MCF 10A (cell line): ENCODE measurements around the gene IL36RN. TPM values are rescaled to one million over a fixed set of nuclear protein-coding genes. Genes with fewer than 3 reads are reported as not detected.

Source experiments
- BruUV-seq: library from RNA; stranded (reverse); fragments of 400-500 nt; replicated peaks from 2 replicates; lab custom pipeline; 2021; lab: Mats Ljungman, UMichigan
- CTCF ChIA-PET: fragments of 300-600 bp; sonication (Branson Sonifier 250); formaldehyde crosslinking; extraction: SDS; loops from one replicate; lab custom pipeline; 2021; ENCODE audit warnings: antibody characterized with exemption, inconsistent platforms; lab: Yijun Ruan, JAX
- POLR2A ChIA-PET: fragments of 300-600, 350-650 bp; sonication (Branson Sonifier 250); formaldehyde crosslinking; extraction: SDS; loops from one replicate; lab custom pipeline; 2020; ENCODE audit warnings: antibody characterized with exemption, inconsistent platforms; lab: Yijun Ruan, JAX
- DNase-seq: peaks from one replicate; pipeline ENCODE4 v3.0.0-alpha.2; 2018; ENCODE audit not compliant: unreplicated experiment
- H3K27ac Mint-ChIP-seq: one replicate; pipeline ENCODE4 v1.8.0; 2022; ENCODE audit warnings: mild to moderate bottlenecking, low read depth, mixed read lengths; ENCODE audit not compliant: unreplicated experiment
- H3K27me3 Mint-ChIP-seq: one replicate; pipeline ENCODE4 v1.8.0; 2022; ENCODE audit warnings: mixed read lengths; ENCODE audit not compliant: insufficient read depth, unreplicated experiment
- H3K36me3 Mint-ChIP-seq: one replicate; pipeline ENCODE4 v1.8.0; 2022; ENCODE audit warnings: mild to moderate bottlenecking, moderate library complexity, mixed read lengths; ENCODE audit not compliant: insufficient read depth, unreplicated experiment
- H3K4me1 Mint-ChIP-seq: one replicate; pipeline ENCODE4 v1.8.0; 2022; ENCODE audit warnings: mixed read lengths; ENCODE audit not compliant: insufficient read depth, unreplicated experiment
- H3K4me3 Mint-ChIP-seq: one replicate; pipeline ENCODE4 v1.8.0; 2022; ENCODE audit warnings: mild to moderate bottlenecking, moderate library complexity, mixed read lengths; ENCODE audit not compliant: unreplicated experiment
- H3K9me3 Mint-ChIP-seq: one replicate; pipeline ENCODE4 v1.8.0; 2022; ENCODE audit warnings: mixed read lengths; ENCODE audit not compliant: unreplicated experiment
- intact Hi-C: fragments of 100-400 bp; cut with micrococcal nuclease; formaldehyde crosslinking; loops from 2 replicates; pipeline ENCODE4 v1.14.1; 2022
- total RNA-seq: library from RNA; stranded (reverse); gene quantifications from 2 replicates; pipeline ENCODE4 v1.2.3, GENCODE V29; 2022
- TF ChIP-seq, protein P1 (sequence below): fragments of 200-600 bp; IDR thresholded peaks from one replicate; pipeline ENCODE4 v1.8.0; 2022; ENCODE audit warnings: antibody characterized with exemption, mild to moderate bottlenecking; ENCODE audit not compliant: unreplicated experiment

IL36RN gene
- total RNA-seq, 1 experiment from 2014 or later = not detected

DNA sequence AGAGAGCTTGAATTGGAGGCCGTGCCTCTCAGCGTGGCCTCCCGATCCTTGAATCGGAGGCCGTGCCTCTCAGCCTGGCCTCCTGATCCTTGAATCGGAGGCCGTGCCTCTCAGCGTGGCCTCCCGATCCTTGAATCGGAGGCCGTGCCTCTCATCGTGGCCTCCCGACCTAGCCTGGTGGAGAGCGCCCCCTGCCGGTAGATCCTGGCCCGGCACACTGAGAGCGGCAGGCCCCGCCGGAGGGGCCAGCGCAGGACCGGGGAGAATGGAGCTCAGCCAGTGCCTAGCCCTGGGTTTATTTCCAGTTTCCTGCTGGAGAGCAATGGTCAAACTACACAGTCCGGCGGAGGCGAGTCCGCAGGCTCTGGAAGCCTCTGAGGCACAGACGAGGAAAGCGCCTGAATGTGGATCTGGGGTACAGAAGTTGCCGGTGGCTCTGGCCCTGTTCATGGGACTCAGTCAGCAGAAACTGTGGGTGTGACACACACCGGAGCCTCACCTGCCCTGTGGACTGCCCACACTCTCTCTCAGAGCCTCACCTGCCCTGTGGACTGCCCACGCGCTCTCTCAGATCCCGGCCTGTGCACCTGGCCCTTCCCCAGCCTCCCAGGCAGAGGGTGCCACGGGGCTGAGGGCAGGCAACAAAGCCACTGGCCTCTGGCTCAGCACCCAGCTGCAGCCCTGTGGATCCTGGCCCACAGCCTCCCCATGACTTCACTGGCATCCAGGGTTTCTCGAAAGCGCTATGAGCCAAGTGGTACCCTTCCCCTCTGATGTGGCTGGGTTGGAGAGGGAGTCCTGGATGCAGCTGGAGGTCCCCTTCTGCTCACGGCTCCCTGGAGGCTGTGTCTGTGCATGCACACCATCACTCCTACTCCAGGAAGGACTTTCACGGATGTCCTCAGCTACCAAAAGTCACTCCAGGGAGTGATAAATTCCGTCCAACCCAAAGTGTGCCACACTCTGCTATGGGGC, 7.8 kb upstream of the IL36RN start:
- H3K9me3 Mint-ChIP-seq = peaks cover 12% of the 10 kb centered on the region

DNA sequence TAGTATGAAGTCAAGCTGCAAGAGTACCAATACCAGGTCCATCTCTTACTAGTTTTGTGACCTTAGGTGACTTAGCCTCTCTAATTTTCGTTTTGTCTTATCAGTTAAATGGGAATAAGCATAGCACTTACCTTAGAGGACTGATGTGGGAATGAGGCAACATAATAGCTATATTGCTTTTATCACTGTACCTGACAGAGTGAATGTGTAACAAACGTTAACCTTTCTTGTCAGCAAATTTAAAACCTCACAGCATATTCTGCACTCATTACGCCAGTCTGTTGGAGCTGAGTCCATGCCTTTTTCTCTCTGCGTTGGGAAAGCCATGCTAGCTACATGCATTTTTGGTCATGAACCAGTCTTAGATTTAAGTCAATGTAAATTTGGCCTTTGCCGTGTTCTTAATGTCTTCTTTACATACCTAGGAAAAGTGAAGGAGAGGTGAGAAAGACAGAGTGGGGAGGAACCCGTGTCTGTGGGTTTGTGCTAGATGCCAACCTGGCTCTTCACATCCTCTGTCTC, 6.5 kb upstream of the IL36RN start, which contains the start of gene IL36B:
Gene IL36B (minus strand): TSS at position 472 of the 522 bp plus-strand sequence.
- ChIA-PET POLR2A (no interaction called here), CTCF (interaction anchor here (0.6 kb wide), 1 partner anchor 84 kb away, joined by 3 read pairs; no protein-coding TSS in a partner anchor)
- Mint-ChIP-seq H3K9me3 (peaks cover 12% of the 10 kb centered on the region), H3K36me3 (no peaks in the 10 kb centered on the region), H3K27me3 (peaks cover 11% of the 10 kb centered on the region), H3K4me3 (no peak within 1 kb of the TSS), H3K4me1 (no peaks in the 10 kb centered on the region), H3K27ac (no peak within 1 kb of the TSS)
- TF ChIP-seq, protein P1, sequence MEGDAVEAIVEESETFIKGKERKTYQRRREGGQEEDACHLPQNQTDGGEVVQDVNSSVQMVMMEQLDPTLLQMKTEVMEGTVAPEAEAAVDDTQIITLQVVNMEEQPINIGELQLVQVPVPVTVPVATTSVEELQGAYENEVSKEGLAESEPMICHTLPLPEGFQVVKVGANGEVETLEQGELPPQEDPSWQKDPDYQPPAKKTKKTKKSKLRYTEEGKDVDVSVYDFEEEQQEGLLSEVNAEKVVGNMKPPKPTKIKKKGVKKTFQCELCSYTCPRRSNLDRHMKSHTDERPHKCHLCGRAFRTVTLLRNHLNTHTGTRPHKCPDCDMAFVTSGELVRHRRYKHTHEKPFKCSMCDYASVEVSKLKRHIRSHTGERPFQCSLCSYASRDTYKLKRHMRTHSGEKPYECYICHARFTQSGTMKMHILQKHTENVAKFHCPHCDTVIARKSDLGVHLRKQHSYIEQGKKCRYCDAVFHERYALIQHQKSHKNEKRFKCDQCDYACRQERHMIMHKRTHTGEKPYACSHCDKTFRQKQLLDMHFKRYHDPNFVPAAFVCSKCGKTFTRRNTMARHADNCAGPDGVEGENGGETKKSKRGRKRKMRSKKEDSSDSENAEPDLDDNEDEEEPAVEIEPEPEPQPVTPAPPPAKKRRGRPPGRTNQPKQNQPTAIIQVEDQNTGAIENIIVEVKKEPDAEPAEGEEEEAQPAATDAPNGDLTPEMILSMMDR = no peak
- intact Hi-C loops = no loop called here
- BruUV-seq = no TSS peak
- DNase-seq = no peak

More for the DNA sequence above, 7.8 kb upstream of the IL36RN start:
- no peak for DNase-seq
- intact Hi-C loops = no loop called here
- Mint-ChIP-seq H3K36me3 (no peaks in the 10 kb centered on the region), H3K4me1 (no peaks in the 10 kb centered on the region), H3K27me3 (peaks cover 11% of the 10 kb centered on the region), H3K27ac (no peak overlapping the region), H3K4me3 (no peak overlapping the region)
- TF ChIP-seq, protein P1 = peak; percentile 15
- BruUV-seq = no TSS peak
- POLR2A ChIA-PET = no interaction called here
- CTCF ChIA-PET = interaction anchor here (0.6 kb wide), 2 partner anchors 25 to 51 kb away, joined by 3 read pairs; no protein-coding TSS in a partner anchor

DNA sequence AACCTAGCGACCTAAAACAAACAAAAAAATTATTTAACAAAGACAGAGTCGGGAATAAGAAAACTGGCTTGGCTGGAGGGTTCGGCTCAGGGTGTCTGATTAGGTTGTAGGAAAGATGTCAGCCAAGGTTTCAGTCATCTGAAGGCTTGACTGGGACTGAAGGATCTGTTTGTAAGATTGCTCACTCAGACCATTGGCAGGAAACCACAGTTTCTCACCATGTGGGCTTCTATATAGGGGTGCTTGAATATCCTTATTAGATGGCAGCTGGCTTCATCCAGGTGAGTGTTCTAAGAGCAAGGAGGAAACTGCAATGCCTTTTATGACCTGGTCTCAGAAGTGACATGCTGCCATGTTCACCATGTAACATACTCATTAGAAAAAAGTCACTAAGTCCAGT, 5.3 kb upstream of the IL36RN start:
- ChIA-PET CTCF (no interaction called here), POLR2A (no interaction called here)
- TF ChIP-seq, protein P1 = no peak
- H3K4me1 Mint-ChIP-seq = no peaks in the 10 kb centered on the region
- H3K27me3 Mint-ChIP-seq = peaks cover 3% of the 10 kb centered on the region
- H3K4me3 Mint-ChIP-seq = no peak overlapping the region
- H3K36me3 Mint-ChIP-seq = no peaks in the 10 kb centered on the region
- DNase-seq = no peak
- no TSS peak for BruUV-seq
- H3K27ac Mint-ChIP-seq = no peak overlapping the region
- intact Hi-C loops = no loop called here
- peaks cover 12% of the 10 kb centered on the region for H3K9me3 Mint-ChIP-seq

GRCh38 chr2:113054066-113054465, 4.9 kb upstream of the IL36RN start:
- no peak overlapping the region for H3K4me3 Mint-ChIP-seq
- ChIA-PET CTCF (no interaction called here), POLR2A (no interaction called here)
- no peaks in the 10 kb centered on the region for H3K36me3 Mint-ChIP-seq
- no peaks in the 10 kb centered on the region for H3K4me1 Mint-ChIP-seq
- no TSS peak for BruUV-seq
- intact Hi-C loops = no loop called here
- H3K27ac Mint-ChIP-seq = no peak overlapping the region
- TF ChIP-seq, protein P1 = no peak
- no peak for DNase-seq
- H3K27me3 Mint-ChIP-seq = no peaks in the 10 kb centered on the region
- peaks cover 12% of the 10 kb centered on the region for H3K9me3 Mint-ChIP-seq
